Esophagus squamous epithelium (tissue), 5 donors: ENCODE measurements around the gene CST9. TPM values are rescaled to one million over a fixed set of nuclear protein-coding genes. Genes with fewer than 3 reads are reported as not detected.
"Not testable (repeated sequence)": the region's sequence is repeated elsewhere in the genome, so short reads cannot be mapped to it uniquely, and the experiment has no call there.

ENCODE experiments used
- DNase-seq: peaks from one replicate; lab custom pipeline; 2025; lab: John Stamatoyannopoulos, UW
- H3K27ac ChIP-seq, 4 donors: fragments of 200-600 bp; sonication (generic); one replicate each; pipeline ENCODE4 v1.5.1; 2016 to 2019; ENCODE audit warnings: mild to moderate bottlenecking in 1 of 4
- H3K27me3 ChIP-seq, 4 donors: fragments of 200-600 bp; sonication (generic); 1 replicate in 3 of 4; 2 replicates in 1 of 4; pipeline versions ENCODE4 v1.5.1 to v1.6.0; 2017 to 2021; ENCODE audit warnings: antibody characterized with exemption in 1 of 4
- H3K36me3 ChIP-seq, 3 donors: fragments of 200-600 bp; sonication (generic); one replicate each; pipeline ENCODE4 v1.5.1; 2016 to 2019
- H3K4me1 ChIP-seq, 3 donors: fragments of 200-600 bp; sonication (generic); one replicate each; pipeline ENCODE4 v1.5.1; 2017 to 2019
- H3K4me3 ChIP-seq, 4 donors: fragments of 200-600 bp; sonication (generic); 1 replicate in 3 of 4; 2 replicates in 1 of 4; pipeline ENCODE4 v1.5.1; 2016 to 2019; ENCODE audit warnings: mild to moderate bottlenecking in 2 of 4, moderate library complexity in 1 of 4
- H3K9me3 ChIP-seq, 3 donors: fragments of 200-600 bp; sonication (generic); one replicate each; pipeline ENCODE4 v1.5.1; 2016 to 2019
- CTCF ChIP-seq, 6 experiments: fragments of 450-650 bp in 4 of 6; fragments of 200-600 bp in 2 of 6; sonication (generic) in 2 of 6; IDR thresholded peaks; one replicate each; pipeline ENCODE4 v1.5.1; 2016 to 2019; ENCODE audit warnings: antibody characterized with exemption in 6 of 6, mild to moderate bottlenecking in 4 of 6, moderate library complexity in 4 of 6
- POLR2A ChIP-seq, 4 donors: fragments of 450-650 bp; IDR thresholded peaks; one replicate each; pipeline ENCODE4 v1.6.1; 2017; ENCODE audit warnings: antibody characterized with exemption in 4 of 4, mild to moderate bottlenecking in 4 of 4, moderate library complexity in 3 of 4
- WGBS, 2 donors: methylation state at CpG; one replicate each; pipeline ENCODE4 v1.1.5; 2018; 5-methylcytosine and 5-hydroxymethylcytosine counted together
- intact Hi-C: fragments of 100-400 bp; cut with DNase I; formaldehyde crosslinking; loops from one replicate; pipeline ENCODE4 v1.15.0; 2022
- total RNA-seq, 4 donors: library from RNA; depleted of rRNA; stranded (reverse); fragments of >200 nt; gene quantifications; one replicate each; pipeline ENCODE4 v1.1.0, GENCODE V29; 2016
- donor health status: DM: yes; HTN: yes; CAD: no.

Gene CST9
- total RNA-seq, 4 donors from 2014 or later = not detected

DNA sequence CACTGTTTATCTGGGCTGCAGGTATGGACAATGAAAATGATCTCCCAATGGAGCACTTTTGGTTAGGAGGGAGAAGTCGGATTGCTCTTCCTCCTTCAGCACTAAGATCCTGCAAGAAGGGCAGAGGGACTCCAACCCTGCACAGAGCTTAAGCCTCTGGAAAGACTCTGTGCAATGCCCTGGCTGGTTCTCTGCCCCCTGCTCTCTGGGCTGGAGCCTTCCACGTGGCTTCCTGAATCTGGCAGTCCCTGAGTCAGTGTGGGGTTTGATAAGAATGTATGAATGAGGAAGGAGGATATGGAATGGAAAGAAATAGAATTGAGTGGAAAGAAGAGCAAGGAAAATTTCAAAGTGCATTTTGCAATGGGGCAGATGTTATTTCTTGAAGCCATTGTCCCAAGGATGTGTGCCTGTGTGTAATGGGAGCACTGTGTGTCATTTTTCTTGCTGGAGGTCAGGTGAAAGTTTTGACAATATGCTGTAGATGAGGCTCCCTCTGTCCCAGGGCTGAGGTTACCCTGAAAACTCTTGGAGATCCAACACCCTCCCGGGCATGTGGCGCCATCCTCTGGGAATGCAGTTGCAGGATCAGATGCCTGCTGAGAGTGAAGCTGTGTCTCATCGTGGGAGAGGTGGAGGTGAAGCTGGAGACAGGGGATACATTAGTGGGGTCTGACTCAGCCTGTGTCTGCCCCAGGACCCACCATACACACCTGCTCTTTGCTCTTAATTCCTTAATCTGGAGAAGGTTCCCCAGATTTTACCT lies 21.1 kb downstream of the CST9 start:
- H3K4me3 ChIP-seq = no peak overlapping the region
- no peaks in the 10 kb centered on the region for H3K27me3 ChIP-seq
- no peak for DNase-seq
- H3K9me3 ChIP-seq = no peaks in the 10 kb centered on the region
- H3K27ac ChIP-seq = no peak overlapping the region
- 37 to 66% methylated on average over 3 to 4 of the region's 5 CpGs for WGBS, 2 donors
- intact Hi-C loops = no loop called here
- no peak for TF ChIP-seq POLR2A (IDR thresholded peaks at IDR 0.05)
- no peak for TF ChIP-seq CTCF (IDR thresholded peaks at IDR 0.05)
- peaks cover 3 to 69% (median 3%) of the 10 kb centered on the region in 3 donors for H3K4me1 ChIP-seq
- no peaks in the 10 kb centered on the region for H3K36me3 ChIP-seq

- Histone ChIP-seq H3K4me3 (no peak overlapping the region), H3K4me1 (peaks cover under 1 to 63% (median 3%) of the 10 kb centered on the region in 3 donors), H3K27me3 (no peaks in the 10 kb centered on the region), H3K27ac (peak overlapping the region in 1 of 4 donors; percentile 21), H3K9me3 (no peaks in the 10 kb centered on the region), H3K36me3 (no peaks in the 10 kb centered on the region)
- no peak for DNase-seq
- TF ChIP-seq POLR2A (IDR thresholded peaks at IDR 0.05) (no peak), CTCF (IDR thresholded peaks at IDR 0.05) (no peak)
- intact Hi-C loops = no loop called here
Measured at GRCh38 chr20:23583526-23583925, 22.2 kb downstream of the CST9 start.

DNA sequence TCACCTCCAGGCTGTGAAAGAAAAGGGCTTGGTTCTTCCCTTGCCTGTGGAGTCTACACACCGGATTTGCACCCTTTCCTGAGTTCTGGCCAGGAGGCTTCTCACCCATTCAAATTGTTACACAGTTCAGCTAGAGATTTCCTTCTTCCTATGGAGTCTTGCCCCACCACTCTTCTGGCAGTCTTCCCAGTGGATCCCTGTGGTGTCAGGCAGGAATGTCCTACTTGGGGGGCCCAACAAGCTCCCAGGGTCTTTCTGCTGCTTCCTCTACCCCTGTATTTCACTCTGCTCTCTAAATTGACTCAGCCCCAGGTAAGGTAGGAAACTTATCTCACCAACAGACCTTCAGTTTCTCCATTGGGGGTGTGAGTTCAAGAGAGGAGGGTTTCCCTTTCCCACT lies 23.4 kb downstream of the CST9 start:
- Histone ChIP-seq H3K9me3 (no peaks in the 10 kb centered on the region), H3K27me3 (no peaks in the 10 kb centered on the region), H3K4me3 (no peak overlapping the region), H3K36me3 (no peaks in the 10 kb centered on the region), H3K27ac (peak overlapping the region in 3 of 4 donors; percentile 25 to 68 (median 63)), H3K4me1 (peaks cover 0 to 54% (median 3%) of the 10 kb centered on the region in 3 donors)
- TF ChIP-seq CTCF (IDR thresholded peaks at IDR 0.05) = no peak
- TF ChIP-seq POLR2A (IDR thresholded peaks at IDR 0.05) = no peak
- intact Hi-C loops = no loop called here
- no peak for DNase-seq
- WGBS, 2 donors = 67 to 86% methylated on average over 1 of the region's 1 CpG

DNA sequence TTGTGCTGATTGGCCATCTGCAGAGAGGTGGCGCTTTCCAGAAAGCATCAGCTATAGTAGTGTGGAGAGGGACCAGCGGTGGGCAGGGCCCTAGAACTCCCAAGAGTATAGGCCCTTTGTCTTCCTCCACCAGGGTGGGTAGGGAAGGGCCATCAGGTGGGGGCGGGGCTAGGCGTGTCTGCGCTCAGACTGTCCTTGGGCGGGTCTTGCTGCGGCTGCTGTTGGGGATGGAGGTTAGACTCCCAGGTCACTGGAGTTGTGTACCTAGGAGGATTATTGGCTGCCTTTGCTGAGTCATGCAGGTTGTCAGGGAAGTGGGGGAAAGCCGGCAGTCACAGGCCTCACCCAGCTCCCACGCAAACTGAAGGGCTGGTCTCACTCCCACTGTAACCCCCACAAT lies 23.9 kb downstream of the CST9 start:
- intact Hi-C loops, H3K4me3 ChIP-seq, H3K27me3 ChIP-seq, DNase-seq, H3K9me3 ChIP-seq, H3K36me3 ChIP-seq: not testable (repeated sequence)
- Histone ChIP-seq H3K4me1 (peaks cover 0 to 49% (median 2%) of the 10 kb centered on the region in 3 donors), H3K27ac (peak overlapping the region in 3 of 4 donors; percentile 25 to 68 (median 63))
- 100% methylated on average over 1 of the region's 9 CpGs; no CpG with 5 or more reads in 1 of the 2 donors for WGBS, 2 donors

DNA sequence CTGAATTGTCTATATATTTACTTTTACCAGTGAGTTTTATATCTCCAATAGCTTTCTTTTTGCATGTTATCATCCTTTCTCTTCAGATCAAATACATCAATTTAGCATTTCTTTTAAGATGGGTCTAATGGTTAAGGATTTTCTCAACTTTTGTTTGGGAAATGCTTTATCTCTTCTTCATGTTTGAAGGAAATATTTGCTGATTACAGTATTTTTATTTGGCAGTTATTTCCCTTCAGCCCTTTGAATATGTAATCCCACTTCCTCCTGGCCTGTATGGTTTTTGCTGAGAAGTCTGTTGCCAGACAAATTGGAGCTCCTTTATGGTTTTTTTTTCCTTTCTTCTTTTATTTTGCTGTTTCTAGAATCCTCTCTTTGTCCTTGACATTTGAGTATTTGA lies 30.7 kb downstream of the CST9 start:
- H3K4me3 ChIP-seq = no peak overlapping the region
- no peaks in the 10 kb centered on the region for H3K9me3 ChIP-seq
- intact Hi-C loops = no loop called here
- H3K27ac ChIP-seq = no peak overlapping the region
- no peaks in the 10 kb centered on the region for H3K27me3 ChIP-seq
- DNase-seq = no peak
- H3K36me3 ChIP-seq = no peaks in the 10 kb centered on the region
- no peaks in the 10 kb centered on the region for H3K4me1 ChIP-seq
- TF ChIP-seq POLR2A (IDR thresholded peaks at IDR 0.05) (no peak), CTCF (IDR thresholded peaks at IDR 0.05) (no peak)
